GM04503 (cell line): ENCODE results near the gene SLC52A3.
"Not testable (repeated sequence)": the region's sequence is repeated elsewhere in the genome, so short reads cannot be mapped to it uniquely, and the experiment has no call there.

ENCODE experiments used
- DNase-seq: peaks from one replicate; pipeline ENCODE4 v3.0.0-alpha.2; 2012; ENCODE audit warnings: low read depth

Gene SLC52A3

DNA sequence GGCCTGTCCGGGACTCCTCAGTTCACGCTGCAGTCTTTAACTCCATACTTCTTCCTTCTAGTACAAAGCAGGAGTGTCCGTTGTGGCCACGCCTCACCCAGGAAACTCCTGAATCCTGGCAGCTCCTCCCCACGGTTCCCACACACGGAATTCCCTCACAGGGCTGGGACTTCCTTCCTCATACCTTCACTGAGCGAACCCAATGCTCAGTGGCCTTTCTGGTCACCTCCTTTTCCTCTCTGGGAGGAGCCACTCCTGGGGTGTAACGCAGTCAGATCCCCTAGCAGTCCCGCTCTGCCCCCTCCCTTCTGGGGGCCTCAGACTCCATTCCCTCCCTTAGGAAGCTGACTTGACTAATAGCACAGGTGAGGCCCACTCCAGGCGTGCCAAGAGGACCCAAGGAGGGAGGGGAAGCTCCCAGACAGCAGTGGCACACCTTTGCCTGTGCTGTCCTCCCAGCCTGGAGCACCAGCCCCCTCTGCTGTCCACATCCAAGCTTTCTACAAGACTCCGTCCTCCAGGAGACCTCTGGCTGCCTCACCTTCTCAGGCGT is at the start of gene SLC52A3:
SLC52A3 (minus strand) TSS at position 75 of the 553 bp plus-strand sequence. CDS start 2,726 bp downstream, outside the sequence.
- no peak for DNase-seq

DNA sequence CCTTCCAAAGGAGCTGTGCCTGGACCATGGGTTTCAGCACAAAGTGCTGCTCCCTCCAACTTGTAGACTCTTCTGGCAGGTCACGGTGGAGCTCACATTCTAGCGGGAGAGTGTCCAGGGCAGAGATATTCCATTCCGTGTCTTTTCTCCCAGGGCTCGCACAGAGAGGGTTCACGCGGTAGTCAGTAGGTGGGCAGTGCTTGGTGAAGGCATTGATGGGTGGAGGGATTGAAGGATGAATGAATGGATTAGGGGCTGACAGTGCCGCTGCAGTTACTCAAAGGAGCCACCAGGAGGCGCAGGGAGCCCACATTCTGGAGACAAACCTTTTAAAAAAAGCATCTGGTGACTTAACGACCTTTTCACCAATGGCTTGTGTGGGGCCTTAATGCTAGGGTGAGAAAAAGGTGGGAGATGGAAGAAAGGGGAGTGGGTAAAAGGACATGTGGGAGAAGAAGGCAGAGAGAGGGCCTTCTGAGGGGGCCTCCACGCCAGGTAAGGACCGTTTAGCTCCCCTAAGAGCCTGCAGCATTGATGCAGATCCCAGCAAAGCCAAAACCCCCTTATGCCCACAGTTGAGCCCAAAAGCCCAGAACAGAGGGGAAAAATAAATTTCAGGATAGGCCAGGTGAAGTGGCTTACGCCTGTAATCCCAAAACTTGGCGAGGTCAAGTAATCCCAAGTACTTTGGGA is 47.8 kb upstream of the SLC52A3 start:
- DNase-seq: no peak

DNA sequence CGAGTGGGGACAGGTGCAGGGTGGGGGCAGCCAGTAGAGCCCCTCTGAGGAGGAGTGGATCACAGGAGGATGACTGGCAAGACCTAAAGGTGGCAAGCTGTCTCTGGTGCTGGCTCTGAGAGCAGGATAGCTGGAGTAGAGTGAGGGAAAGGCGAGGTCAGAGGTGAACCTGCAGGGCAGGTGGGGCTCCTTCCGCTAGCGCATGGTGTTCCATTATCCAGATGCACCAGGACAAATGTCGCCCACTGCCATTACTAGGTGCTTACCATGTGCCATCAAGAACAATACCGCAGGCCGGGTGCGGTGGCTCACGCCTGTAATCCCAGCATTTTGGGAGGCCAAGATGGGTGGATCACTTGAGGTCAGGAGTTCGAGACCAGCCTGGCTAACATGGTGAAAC is 46.9 kb upstream of the SLC52A3 start:
- no peak for DNase-seq

DNA sequence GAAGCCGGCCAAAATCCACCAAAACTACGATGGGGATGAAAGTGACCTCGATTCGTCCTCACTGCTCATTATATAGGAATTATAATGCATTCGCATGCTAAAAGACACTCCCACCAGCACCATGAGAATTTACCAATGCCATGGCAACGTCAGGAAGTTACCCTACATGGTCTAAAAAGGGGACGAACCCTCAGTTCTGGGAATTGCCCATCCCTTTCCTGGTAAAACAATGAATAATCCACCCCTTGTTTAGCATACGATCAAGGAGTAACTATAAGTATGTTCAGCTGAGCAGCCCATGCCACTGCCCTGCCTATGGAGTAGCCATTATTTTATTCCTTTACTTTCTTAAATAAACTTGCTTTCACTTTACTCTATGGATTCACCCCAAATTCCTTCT is 45.1 kb upstream of the SLC52A3 start:
- no peak for DNase-seq

DNA sequence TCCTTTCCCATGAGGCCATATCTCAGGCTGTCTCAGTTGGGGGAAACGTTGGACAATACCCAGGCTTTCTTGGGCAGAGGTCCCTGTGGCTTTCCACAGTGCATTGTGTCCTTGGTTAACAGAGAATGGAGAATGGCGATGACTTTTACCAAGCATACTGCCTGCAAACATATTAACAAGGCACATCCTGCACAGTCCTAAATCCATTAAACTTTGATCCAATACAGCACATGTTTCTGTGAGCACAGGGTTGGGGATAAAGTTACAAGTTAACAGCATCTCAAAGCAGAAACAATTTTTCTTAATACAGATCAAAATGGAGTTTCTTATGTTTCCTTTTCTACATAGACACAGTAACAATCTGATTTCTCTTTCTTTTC is 44.1 kb upstream of the SLC52A3 start:
- not testable (repeated sequence) for DNase-seq

DNA sequence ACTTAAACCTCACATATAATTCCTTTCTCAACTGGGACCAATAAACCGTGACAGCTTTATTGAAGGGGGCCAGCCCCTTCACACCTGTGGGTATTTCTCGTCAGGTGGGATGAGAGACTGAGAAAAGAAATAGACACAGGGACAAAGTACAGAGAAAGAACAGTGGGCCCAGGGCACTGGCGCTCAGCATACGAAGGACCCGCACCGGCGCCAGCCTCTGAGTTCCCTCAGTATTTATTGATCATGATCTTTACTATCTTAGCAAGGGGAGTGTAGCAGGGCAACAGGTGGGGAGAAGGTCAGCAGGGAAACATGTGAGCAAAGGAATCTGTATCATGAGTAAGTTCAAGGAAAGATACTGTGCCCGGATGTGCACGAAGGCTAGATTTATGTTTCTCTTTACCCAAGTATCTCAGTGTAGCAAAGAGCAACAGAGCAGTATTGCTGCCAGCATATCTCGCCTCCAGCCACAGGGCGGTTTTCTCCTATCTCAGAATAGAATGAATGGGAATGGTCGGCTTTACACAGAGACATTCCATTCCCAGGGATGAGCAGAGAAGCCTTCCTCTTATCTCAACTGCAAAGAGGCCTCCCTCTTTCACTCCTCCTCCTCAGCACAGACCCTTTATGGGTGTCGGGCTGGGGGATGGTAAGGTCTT is 43.6 kb upstream of the SLC52A3 start:
- DNase-seq: not testable (repeated sequence)

DNA sequence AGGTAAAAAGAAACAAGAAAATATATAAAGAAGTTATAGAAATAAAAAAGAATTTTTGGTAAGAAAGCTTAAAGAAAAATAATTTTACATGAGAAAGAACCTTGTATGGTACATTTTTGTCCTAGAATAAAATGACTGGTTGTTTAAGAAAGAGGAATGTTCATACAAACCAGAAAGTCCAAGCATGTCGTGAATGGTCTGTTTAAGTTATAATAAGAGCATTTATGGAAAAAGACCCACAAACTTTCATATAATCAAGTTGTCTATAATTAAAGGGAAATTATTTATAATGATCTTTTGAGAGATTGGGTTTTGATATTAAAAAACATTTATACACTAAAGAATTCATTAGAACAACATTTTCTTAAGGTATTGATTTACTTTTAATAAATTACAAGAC is 37.4 kb upstream of the SLC52A3 start:
- no peak for DNase-seq

DNA sequence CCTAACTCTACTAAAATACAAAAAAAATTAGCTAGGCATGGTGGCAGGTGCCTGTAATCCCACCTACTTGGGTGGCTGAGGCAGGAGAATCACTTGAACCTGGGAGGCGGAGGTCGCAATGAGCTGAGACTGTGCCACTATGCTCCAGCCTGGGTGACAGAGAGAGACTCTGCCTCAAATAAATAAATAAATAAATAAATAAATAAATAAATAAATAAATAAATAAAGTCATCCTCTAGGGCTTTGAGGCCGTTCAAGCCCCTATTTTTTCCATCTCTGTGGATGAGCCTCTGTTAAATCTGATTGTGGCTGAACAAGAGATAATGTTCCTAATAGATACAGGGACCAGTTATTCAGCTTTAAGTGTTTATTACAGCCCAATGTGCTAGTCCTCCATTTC is 33.4 kb upstream of the SLC52A3 start:
- no peak for DNase-seq

DNA sequence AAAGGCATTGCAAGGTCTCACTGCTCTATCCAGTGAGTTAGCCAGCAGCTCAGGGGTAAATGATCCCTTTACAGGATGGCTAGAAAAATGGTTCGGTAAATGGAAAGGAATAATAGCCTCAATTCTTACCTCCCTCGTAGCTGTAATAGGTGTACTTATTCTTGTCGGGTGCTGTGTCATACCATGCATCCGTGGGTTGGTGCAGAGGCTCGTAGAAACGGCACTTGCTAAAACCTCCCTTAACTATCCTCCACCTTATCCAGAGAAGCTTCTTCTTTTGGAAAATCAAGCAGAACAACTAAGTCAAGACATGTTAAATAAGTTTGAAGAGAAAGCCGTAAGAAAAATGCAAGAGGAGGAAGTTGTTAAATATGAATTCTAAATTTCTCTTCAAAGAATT is 31.7 kb upstream of the SLC52A3 start:
- not testable (repeated sequence) for DNase-seq

DNA sequence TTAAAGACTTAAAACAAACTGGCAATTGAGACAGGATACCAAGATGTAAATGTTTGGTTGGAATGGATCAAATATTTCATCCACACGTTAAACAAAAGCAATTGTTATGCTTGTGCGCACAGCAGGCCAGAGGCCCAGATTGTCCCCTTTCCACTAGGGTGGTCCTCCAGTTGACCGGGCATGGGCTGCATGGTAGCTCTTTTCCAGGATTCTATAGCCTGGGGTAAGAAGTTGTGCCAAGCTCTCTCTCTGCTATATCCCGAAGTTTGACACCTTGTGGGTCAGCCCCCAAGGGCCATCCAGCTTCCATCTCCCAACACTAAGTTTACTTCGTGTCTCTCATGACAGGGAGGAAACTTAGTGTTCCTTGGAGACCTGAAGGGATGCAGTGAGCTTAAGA is 30.4 kb upstream of the SLC52A3 start:
- DNase-seq: not testable (repeated sequence)

DNA sequence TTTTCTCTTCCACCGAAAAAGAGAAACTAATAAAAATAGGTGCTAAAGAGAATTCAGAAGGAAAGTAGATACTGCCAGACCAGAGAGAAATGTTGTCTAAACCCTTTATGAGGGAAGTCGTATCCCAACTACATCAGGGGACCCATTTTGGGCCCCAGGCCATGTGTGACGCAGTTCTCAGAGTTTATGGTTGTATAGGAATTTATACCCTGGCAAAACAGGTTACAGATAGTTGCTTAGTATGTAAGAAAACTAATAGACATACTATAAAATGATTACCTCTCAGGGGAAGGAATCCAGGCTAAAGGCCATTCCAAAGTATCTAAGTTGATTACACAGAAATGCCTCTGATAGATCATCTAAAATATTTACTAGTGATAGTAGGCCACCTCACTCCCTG is 28.6 kb upstream of the SLC52A3 start:
- no peak for DNase-seq

DNA sequence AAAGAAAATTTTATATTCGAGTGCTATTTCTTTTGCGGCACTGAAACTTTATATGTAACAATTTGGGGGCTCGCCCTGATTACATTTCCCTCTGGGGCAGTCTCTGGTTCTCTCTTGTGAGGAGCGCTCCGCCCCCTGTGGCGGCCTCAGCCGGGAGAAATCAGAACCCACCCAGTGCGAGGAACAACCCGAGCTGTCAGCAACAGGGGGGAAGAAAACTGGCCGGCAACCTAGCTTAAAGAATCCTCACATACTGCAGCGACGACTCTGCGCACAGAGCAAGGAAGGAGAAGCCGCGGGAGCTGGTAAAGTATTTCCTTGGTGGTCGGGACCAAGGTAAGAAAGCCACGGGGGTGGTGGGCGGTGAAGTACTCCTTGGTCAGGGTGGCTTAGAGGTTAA is 23.9 kb upstream of the SLC52A3 start:
- no peak for DNase-seq

DNA sequence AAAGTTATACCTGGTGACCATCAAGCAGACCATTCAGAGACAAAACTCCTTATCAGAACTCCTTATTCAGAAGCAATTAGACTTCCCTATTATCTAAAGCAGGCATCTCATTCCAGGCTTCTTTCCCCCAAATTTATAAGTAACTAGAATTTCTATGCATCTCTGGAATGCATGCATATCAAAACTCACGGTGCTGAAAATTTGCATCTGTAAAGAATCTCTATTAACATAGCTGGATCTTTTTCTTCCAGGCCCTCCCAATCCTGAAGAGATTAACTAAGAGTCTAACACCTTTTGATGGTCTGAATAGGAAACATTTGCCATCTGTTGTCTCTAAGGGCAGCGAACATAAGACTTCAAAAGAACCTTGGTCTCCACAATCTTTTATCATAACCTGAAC is 22.8 kb upstream of the SLC52A3 start:
- no peak for DNase-seq

DNA sequence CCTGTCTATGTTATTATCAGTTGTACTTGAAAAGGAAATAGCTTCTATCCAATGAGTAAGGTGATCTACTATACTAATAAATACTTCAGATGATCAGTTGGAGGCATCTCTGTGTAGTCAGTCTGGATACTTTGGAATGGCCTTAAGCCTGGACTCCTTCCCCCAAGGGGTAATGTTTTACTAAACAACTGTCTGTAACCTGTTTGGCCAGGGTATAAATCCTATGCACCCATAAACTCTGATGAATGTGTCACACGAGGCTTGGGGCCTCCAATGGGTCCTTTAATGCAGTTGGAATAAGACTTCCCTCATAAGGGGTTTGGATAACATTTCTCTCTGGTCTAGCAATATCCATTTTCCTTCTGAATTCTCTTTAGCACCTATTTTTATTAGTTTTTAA is 19.5 kb upstream of the SLC52A3 start:
- no peak for DNase-seq

DNA sequence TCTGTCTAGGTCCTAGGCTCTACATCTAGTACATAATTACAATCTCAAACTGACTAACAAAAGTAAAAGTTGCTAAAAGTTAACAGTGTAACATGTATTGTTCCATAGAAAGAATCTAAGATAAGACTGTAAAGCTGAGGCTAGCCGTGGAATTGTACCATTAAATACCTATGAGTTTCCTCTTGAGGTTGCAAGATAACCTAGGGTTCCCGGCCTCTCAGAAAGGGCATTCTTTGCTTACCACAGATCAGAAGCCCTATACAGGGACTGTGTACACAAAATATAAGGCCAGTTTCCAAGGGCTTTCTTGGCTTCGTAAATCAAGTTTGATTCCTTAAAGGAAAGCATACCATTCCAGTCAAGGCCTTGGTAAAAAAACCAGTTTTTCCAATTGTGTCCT is 11.5 kb upstream of the SLC52A3 start:
- no peak for DNase-seq

DNA sequence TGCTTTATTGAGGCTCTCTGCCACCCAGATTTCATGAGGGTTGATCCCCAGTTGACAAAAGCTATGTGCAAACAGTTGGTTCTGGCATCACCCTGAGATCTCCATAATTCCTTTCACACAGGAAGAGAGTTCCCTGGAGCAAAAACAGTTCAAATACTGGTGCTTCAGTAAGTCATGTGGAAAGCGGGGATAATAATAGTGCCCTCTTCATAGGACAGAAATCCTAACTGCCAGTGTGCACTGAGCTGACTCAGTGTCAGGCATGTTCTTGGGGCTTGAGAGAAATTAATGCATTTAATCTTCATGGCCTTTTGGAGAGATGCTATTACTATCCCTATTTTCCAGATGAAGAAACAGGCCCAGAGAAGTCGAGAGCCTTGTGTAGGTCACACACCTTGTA is 7.9 kb upstream of the SLC52A3 start:
- no peak for DNase-seq

DNA sequence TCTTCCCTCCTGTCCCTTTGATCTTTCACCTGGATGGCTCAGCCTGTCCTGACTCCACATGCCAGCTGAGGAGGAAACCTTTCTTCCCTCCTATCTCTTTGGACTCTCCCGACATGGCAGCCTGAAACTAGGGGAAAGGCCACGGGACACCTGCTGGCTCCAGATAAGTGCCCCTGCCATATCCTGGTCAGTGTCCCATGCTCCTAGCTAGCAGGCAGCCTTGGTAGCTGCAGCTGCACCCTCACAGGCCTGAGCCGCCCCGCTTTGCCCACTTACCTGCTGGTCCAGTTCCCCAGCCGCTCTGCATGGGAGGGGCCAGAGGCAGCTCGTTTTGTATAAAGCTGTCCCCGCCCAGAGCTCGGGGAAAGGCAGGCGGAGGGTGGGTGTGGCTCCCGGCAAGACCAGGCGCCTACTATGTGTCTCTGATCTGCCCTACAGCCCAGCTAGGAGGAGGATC is 7.4 kb upstream of the SLC52A3 start:
- no peak for DNase-seq

DNA sequence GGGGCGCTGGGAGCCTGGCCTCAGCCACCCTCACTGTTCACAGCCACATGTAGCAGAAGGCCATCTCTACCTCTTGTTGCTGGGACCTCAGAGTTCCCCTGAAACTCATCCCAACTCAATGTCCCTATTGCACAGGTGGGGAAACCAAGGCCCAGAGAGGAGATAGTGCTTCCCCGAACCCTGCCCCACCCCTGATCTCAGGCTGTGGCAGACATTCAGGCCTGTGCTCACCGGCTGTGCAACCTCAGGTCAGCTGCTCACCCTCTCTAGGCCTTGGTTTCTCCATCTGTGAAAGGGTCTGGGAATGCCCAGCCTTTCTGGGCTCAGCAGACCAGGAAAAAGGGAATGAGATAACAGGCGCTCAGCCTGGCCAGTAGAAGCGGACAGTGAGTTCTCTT is 6.4 kb upstream of the SLC52A3 start:
- DNase-seq: no peak

DNA sequence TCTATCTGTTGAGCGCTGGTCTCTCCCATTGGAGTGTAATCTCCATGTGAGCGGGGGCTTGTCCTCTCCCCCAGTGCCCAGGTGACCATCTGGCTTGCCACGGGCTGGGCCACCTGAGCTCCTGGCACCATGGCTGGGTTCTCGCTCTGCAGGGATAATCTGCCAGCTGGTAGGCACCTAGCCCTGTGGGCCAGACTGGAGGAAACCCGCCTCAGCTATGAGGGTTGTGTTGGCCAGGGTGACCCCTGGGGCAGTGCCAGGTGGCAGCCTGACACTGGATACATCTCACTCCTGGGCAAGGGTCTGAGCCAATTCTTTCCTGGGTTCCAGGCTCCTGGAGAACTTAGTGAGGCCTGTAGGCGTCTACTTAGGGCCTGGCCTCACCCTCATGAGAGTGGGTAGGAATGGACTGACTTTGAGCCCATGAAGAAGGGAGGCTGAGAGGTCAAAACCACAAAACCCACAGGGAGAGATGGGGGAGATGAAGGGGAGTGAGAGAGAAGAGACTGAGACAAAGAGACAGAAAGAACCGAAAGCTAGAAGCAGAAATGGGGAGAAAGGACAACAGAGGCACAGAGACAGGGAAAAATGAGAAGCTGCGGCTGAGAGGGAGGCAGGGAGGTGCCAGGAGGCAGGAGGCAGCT is 5.8 kb upstream of the SLC52A3 start:
- DNase-seq: no peak

DNA sequence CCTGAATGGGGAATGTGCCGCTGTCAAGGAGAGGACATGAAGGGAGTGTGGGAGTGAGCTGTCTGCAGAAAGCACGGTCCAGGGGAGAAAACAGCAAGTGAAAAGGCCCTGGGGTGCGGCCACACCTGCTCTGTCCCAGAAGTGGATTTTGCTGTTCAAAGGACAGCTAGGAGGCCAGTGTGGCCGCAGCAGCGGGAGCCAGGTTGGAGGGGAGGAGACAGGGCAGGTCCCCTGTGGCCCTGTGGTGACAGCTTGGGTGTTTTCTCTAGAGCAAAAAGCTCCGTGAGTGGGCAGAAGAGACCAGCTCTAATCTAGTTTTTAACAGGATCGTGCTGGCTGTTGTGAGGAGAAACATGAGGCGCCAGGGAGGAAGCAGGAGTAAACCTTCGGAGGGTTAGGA is 4.5 kb upstream of the SLC52A3 start:
- DNase-seq: no peak

DNA sequence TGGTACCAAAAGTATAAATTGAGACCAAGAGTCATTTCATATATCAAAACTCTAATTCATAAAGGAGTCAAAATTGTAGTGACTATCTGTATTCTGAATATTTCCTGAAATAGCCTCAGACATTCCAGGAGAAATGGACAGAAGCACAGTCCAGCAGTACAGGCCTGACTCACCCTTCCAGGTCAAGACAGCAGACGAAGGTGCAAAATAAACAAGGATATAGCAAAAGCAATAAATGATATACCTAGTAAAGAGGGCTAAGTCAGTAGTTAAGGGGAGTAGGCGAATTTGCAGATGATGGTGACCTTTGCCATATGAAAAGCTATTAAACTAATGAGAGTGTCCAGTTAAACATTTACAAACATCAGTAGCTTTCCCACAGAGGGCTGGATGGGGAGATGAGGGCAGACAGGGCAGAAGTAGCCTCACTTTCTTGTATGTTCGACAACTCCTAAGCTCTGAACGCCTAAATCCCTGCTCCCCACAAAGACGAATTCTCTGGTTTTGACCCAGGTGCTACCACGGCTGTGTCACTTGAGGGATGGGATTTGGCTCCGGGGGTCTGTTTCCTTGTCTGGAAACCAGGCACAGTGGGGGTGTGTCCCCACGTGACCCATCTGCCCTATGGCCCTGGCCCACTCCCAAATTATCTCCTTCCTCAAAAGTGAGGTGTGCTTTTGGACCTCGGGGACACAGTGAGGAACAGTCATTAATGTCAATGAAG is 3.6 kb upstream of the SLC52A3 start:
- DNase-seq: no peak

DNA sequence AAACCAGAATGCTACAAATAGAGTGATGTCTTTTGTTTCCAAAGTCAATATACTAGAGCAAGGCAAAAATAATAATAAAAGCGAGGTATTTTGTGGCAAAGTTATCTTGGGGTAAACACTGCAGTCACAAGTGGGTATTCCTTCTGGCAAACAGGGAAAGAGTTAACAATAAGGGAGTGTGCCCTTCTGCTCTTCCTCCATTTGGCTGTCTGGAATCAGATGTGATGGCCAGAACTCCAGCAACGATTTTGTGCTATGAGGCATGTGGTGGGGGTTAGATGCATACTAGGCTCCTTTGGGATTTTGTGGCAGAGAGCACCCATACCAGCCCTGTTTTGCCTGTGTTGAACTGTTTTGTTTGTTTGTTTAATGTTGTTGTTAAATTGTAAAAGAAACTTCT is 2.4 kb upstream of the SLC52A3 start:
- DNase-seq: no peak
